Spleen (tissue), 11 donors: ENCODE data around the gene PTX4. TPM values are rescaled to one million over a fixed set of nuclear protein-coding genes. Genes with fewer than 3 reads are reported as not detected.
A peak's percentile ranks its signal among the peaks of the same experiment; 100 is the strongest.

Source experiments
- DNase-seq: peaks from one replicate; pipeline ENCODE4 v3.0.0-alpha.2; 2020
- H3K27ac ChIP-seq, 8 donors: fragments of 200-600 bp; sonication (generic) in 7 of 8; 1 replicate in 4 of 8; 2 replicates in 4 of 8; pipeline versions ENCODE4 v1.5.0 to v1.8.0; 2016 to 2021; ENCODE audit warnings: inconsistent platforms in 4 of 8, mild to moderate bottlenecking in 4 of 8, moderate library complexity in 1 of 8
- H3K27me3 ChIP-seq, 7 donors: fragments of 200-600 bp; sonication (generic) in 6 of 7; replicated peaks in 1 of 7; 1 replicate in 4 of 7; 2 replicates in 3 of 7; pipeline versions ENCODE4 v1.5.0 to v1.8.0; 2016 to 2021; ENCODE audit warnings: inconsistent platforms in 3 of 7, mild to moderate bottlenecking in 1 of 7
- H3K36me3 ChIP-seq, 6 donors: fragments of 200-600 bp; sonication (generic) in 5 of 6; 1 replicate in 4 of 6; 2 replicates in 2 of 6; pipeline versions ENCODE4 v1.5.0 to v1.8.0; 2016 to 2021; ENCODE audit warnings: inconsistent platforms in 2 of 6
- H3K4me1 ChIP-seq, 6 donors: fragments of 200-600 bp; sonication (generic) in 5 of 6; 1 replicate in 3 of 6; 2 replicates in 3 of 6; pipeline versions ENCODE4 v1.5.0 to v1.8.0; 2016 to 2021; ENCODE audit warnings: inconsistent platforms in 3 of 6
- H3K4me3 ChIP-seq, 8 donors: fragments of 200-600 bp; sonication (generic) in 7 of 8; 1 replicate in 4 of 8; 2 replicates in 4 of 8; pipeline versions ENCODE4 v1.5.0 to v1.8.0; 2016 to 2021; ENCODE audit warnings: inconsistent platforms in 4 of 8, mild to moderate bottlenecking in 4 of 8, moderate library complexity in 2 of 8
- H3K9me3 ChIP-seq, 8 donors: fragments of 200-600 bp; sonication (generic) in 7 of 8; 1 replicate in 4 of 8; 2 replicates in 4 of 8; pipeline versions ENCODE4 v1.5.0 to v1.8.0; 2016 to 2021; ENCODE audit warnings: inconsistent platforms in 4 of 8
- POLR2A ChIP-seq, 3 donors: fragments of 450-650 bp; IDR thresholded peaks; one replicate each; pipeline ENCODE4 v1.5.1; 2017; ENCODE audit warnings: antibody characterized with exemption in 3 of 3, mild to moderate bottlenecking in 1 of 3
- POLR2AphosphoS5 ChIP-seq, 3 donors: sonication (generic); formaldehyde crosslinking; IDR thresholded peaks; one replicate each; pipeline ENCODE4 v1.5.1; 2017; ENCODE audit warnings: antibody characterized with exemption in 3 of 3
- WGBS, 5 donors: extraction: QIAGEN DNeasy Blood & Tissue Kit in 3 of 5; methylation state at CpG; one replicate each; pipeline versions ENCODE4 v1.1.5 to v1.1.7; 2013 to 2018; 5-methylcytosine and 5-hydroxymethylcytosine counted together
- intact Hi-C: fragments of 100-400 bp; cut with DNase I; formaldehyde crosslinking; loops from one replicate; pipeline ENCODE4 v1.15.0; 2023; ENCODE audit warnings: low total_unique reads
- polyA plus RNA-seq, 3 donors: library from polyadenylated mRNA; stranded (reverse); fragments of 200-250 nt; gene quantifications; one replicate each; pipeline ENCODE4 v1.2.1, GENCODE V29; 2013
- total RNA-seq, 7 donors: library from RNA; depleted of rRNA in 3 of 7; stranded (reverse); fragments of >200 nt in 3 of 7; fragmentation: NEBNext Ultra II Directional in 4 of 7; extraction: Animal tissue kit (Norgen Biotek cat#: 25700) in 4 of 7; gene quantifications; one replicate each; pipeline versions ENCODE4 v1.1.0 to v1.2.1, GENCODE V29; 2016 to 2021
- TF ChIP-seq, protein P1 (sequence below), 11 experiments: fragments of 200-600 bp in 7 of 11; fragments of 450-650 bp in 4 of 11; sonication (generic) in 4 of 11; IDR thresholded peaks in 8 of 11; conservative IDR thresholded peaks in 3 of 11; 1 replicate in 7 of 11; 2 replicates in 4 of 11; pipeline versions ENCODE4 v1.4.0 to v1.8.0; 2016 to 2021; ENCODE audit warnings: antibody characterized with exemption in 11 of 11, inconsistent platforms in 4 of 11, mild to moderate bottlenecking in 1 of 11
- donor health status: healthy with polysubstance abuse.
- donor health status: DM: no; HTN: no; CAD: no; lungs with moderate emphysema.
- donor health status: DM: no; HTN: no; CAD: no.
- donor health status: Bipolar disorder and iron deficiency.
- donor health status: healthy.
- donor health status: DM: no; HTN: no; CAD: no.
- donor health status: DM: yes; HTN: yes; CAD: no.

Gene PTX4
- total and polyA plus RNA-seq, 10 donors: 0.03 to 0.85 (median 0.44) TPM; not detected in 3

DNA sequence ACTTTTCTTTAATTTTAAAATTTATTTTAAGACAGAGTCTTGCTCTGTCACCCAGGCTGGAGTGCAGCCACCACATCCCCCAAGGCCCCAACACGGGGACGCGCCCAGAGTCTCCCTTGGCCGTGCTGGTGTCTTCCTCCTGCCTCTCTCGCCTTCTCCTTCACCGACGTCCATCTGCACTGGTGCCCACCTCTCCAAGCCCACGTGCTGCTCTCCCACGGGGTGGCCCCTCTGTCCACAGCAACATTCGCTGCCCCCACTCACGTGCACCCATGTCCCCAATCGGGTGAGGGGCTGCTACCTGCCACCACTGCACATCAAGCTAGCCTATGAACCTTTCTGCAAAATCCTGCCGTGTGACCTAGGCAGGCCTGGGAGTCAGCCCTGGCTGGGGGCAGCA is 47.9 kb upstream of the PTX4 start:
- intact Hi-C loops: no loop called here
- peak overlapping the region in 3 of 8 donors; percentile 14 to 95 (median 90) for H3K27ac ChIP-seq

DNA sequence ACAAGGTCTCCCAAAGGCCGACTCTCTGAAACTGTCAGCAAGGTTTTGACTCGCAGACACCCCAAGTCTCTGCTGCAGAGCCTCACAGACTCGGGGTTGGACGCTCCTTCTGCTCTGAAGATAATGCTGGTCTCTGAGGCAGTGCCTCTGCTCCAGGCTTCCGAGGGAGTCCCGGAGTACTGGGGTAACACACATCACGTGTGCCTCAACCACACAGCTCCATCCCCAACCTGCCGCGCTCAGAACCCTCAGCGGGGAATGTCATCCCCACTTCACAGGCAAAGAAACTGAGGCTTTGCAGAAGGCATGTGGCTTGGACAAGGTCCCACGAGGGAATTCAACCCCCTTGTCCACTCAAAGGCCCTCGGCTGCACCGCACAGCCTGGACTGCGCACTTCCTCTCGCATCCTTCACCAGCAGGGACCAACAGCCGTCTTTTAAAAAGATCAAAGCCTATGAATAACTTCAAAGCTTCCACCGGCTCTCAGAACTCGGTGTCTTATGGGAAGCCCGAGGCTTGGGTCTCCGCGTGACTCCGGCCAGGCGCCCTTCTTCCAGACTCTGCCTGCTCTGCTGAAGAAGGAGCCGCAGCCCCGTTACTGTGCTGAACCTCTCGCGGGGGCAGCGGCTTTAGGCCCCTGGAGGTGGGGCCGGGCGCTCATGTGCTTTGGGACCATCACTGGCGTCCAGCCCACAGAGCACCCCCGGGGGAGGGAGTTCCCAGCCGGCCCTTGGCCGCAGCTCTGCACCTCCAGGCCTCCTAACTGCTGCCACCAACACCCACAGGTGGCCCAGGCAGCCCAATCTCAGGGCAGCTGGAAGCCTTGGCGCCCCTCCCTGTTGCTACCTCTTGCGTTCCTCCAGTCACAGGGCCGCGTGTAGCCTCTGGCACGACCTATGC is 46.9 kb upstream of the PTX4 start:
- Histone ChIP-seq H3K4me3 (peak overlapping the region; percentile 50 to 86 (median 62)), H3K36me3 (peaks cover 0 to 53% (median 22%) of the 10 kb centered on the region in 6 donors), H3K27ac (peak overlapping the region in 7 of 8 donors; percentile 15 to 95 (median 90)), H3K9me3 (no peaks in the 10 kb centered on the region), H3K4me1 (peaks cover 36 to 99% (median 80%) of the 10 kb centered on the region in 6 donors), H3K27me3 (peaks cover 0 to 22% (median 5%) of the 10 kb centered on the region in 7 donors)
- peak in 1 of 3 donors; percentile 18 for TF ChIP-seq POLR2AphosphoS5 (IDR thresholded peaks at IDR 0.05)
- TF ChIP-seq, protein P1, sequence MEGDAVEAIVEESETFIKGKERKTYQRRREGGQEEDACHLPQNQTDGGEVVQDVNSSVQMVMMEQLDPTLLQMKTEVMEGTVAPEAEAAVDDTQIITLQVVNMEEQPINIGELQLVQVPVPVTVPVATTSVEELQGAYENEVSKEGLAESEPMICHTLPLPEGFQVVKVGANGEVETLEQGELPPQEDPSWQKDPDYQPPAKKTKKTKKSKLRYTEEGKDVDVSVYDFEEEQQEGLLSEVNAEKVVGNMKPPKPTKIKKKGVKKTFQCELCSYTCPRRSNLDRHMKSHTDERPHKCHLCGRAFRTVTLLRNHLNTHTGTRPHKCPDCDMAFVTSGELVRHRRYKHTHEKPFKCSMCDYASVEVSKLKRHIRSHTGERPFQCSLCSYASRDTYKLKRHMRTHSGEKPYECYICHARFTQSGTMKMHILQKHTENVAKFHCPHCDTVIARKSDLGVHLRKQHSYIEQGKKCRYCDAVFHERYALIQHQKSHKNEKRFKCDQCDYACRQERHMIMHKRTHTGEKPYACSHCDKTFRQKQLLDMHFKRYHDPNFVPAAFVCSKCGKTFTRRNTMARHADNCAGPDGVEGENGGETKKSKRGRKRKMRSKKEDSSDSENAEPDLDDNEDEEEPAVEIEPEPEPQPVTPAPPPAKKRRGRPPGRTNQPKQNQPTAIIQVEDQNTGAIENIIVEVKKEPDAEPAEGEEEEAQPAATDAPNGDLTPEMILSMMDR (IDR thresholded peaks at IDR 0.05 in 8 of 11, conservative IDR thresholded peaks at IDR 0.05 in 3 of 11): no peak
- intact Hi-C loops: no loop called here
- 47 to 67% (median 61%) methylated on average over 17 to 39 of the region's 39 CpGs for WGBS, 5 donors
- DNase-seq: peak; percentile 74

More for the DNA sequence above, 47.9 kb upstream of the PTX4 start:
- peak overlapping the region in 5 of 8 donors; percentile 50 to 86 (median 66) for H3K4me3 ChIP-seq
- no peaks in the 10 kb centered on the region for H3K9me3 ChIP-seq
- 74 to 84% (median 76%) methylated on average over 13 of the region's 13 CpGs for WGBS, 5 donors
- no peak for DNase-seq
- peaks cover 36 to 100% (median 80%) of the 10 kb centered on the region in 6 donors for H3K4me1 ChIP-seq
- H3K27me3 ChIP-seq: peaks cover 0 to 22% (median 5%) of the 10 kb centered on the region in 7 donors
- peaks cover 0 to 63% (median 22%) of the 10 kb centered on the region in 6 donors for H3K36me3 ChIP-seq
- TF ChIP-seq POLR2A (IDR thresholded peaks at IDR 0.05) (no peak), POLR2AphosphoS5 (IDR thresholded peaks at IDR 0.05) (no peak)
- TF ChIP-seq, protein P1 (IDR thresholded peaks at IDR 0.05 in 8 of 11, conservative IDR thresholded peaks at IDR 0.05 in 3 of 11): no peak

DNA sequence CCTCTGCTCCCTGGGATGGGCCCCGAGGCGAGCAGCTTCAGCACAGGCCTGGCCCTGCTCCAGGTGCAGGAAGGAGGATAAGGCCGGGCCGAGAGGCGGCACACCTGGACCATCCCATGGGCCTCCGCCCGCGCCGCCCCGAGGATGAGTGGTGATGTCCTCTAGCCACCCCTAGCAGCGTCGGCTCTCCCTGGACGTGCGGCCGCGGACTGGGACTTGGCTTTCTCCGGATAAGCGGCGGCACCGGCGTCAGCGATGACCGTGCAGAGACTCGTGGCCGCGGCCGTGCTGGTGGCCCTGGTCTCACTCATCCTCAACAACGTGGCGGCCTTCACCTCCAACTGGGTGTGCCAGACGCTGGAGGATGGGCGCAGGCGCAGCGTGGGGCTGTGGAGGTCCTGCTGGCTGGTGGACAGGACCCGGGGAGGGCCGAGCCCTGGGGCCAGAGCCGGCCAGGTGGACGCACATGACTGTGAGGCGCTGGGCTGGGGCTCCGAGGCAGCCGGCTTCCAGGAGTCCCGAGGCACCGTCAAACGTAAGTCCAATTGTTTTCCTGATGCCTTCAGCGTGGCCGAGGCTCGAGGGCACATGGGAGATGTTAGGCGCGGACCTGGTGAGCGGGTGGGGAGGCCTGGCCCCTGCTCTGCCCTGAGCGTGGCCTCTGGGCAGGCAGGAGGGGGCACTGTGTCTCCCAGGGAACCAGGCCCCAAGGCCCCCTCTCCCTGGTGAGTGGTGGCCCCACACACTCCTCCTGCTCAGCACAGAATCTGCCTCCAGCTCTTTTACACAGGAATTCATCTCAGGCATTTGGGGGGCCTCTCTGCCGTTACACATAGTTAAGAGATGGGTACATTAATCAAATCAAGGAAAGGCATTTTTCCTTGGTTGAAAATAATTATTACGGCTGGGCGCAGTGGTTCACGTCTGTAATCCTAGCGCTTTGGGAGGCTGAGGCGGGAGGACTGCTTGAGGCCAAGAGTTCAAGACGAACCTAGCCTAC is 45.6 kb upstream of the PTX4 start:
- DNase-seq: no peak
- intact Hi-C loops: no loop called here
- H3K27ac ChIP-seq: peak overlapping the region; percentile 79 to 95 (median 90)

More for the DNA sequence above, 45.6 kb upstream of the PTX4 start:
- TF ChIP-seq POLR2AphosphoS5 (IDR thresholded peaks at IDR 0.05): peak in 2 of 3 donors; percentile 24 to 51
- TF ChIP-seq, protein P1 (IDR thresholded peaks at IDR 0.05 in 8 of 11, conservative IDR thresholded peaks at IDR 0.05 in 3 of 11): no peak
- peaks cover 0 to 40% (median 15%) of the 10 kb centered on the region in 6 donors for H3K36me3 ChIP-seq
- no peaks in the 10 kb centered on the region for H3K9me3 ChIP-seq
- 17 to 42% (median 28%) methylated on average over 13 to 57 of the region's 57 CpGs for WGBS, 5 donors
- H3K4me1 ChIP-seq: peaks cover 36 to 93% (median 76%) of the 10 kb centered on the region in 6 donors
- peaks cover 0 to 22% (median 5%) of the 10 kb centered on the region in 7 donors for H3K27me3 ChIP-seq
- H3K4me3 ChIP-seq: peak overlapping the region; percentile 50 to 86 (median 62)
